ENCODE data around the gene SAP30L. TPM values are rescaled to one million over a fixed set of nuclear protein-coding genes. Genes with fewer than 3 reads are reported as not detected.

Gene SAP30L
- total RNA-seq, 1 experiment from 2014 or later = 54.6 TPM

GRCh38 chr5:154470137-154470536, 24.3 kb downstream of the SAP30L start:
- Histone ChIP-seq H3K27ac (ENCODE audit: low read length) (no peak overlapping the region), H3K4me1 (ENCODE audit: control insufficient read depth, insufficient read depth, low read length) (no peaks in the 10 kb centered on the region; the same call in 1 of the 2 replicates), H3K36me3 (ENCODE audit: control insufficient read depth, insufficient read depth, low read length) (no peaks in the 10 kb centered on the region), H3K4me3 (ENCODE audit: low read depth in 2 of 2, low read length in 2 of 2) (no peak overlapping the region), H3K9me3 (ENCODE audit: control insufficient read depth, insufficient read depth, low read depth, low read length) (no peaks in the 10 kb centered on the region), H3K27me3 (ENCODE audit: control insufficient read depth, insufficient read depth, low read length) (peaks cover 6% of the 10 kb centered on the region)
- ChIA-PET POLR2A (interaction anchor here (0.7 kb wide), 1 partner anchor 82 kb away, joined by 3 read pairs; no protein-coding TSS in a partner anchor), CTCF (no interaction called here)
- DNase-seq (ENCODE audit: low read depth, low spot score) (no peak), ATAC-seq (no peak)
- BruUV-seq (replicated peaks) = no TSS peak
- in situ Hi-C loops (cut with HindIII; ENCODE audit: low pct_unique_long_range_greater_than_20kb, low sequenced_read_pairs) (no loop called here), intact Hi-C loops (cut with micrococcal nuclease; ENCODE audit: unreplicated experiment) (no loop called here)
- TF ChIP-seq TCF7L2 (IDR thresholded peaks at IDR 0.05; ENCODE audit: low read depth, low read length) (no peak), REST (IDR thresholded peaks at IDR 0.05; ENCODE audit: insufficient read depth in 1 of 2, low read depth in 2 of 2, low read length in 1 of 2) (no peak), POLR2AphosphoS5 (IDR thresholded peaks at IDR 0.05; ENCODE audit: low read depth, low read length) (no peak), CTCF (IDR thresholded peaks at IDR 0.05) (no peak), SIN3A (IDR thresholded peaks at IDR 0.05; ENCODE audit: borderline replicate concordance, insufficient read depth, low read depth, low read length) (no peak)

GRCh38 chr5:154470947-154471870, 25.4 kb downstream of the SAP30L start:
- ChIA-PET POLR2A (interaction anchor here (0.7 kb wide), 1 partner anchor 81 kb away, joined by 3 read pairs; no protein-coding TSS in a partner anchor), CTCF (no interaction called here)
- ATAC-seq (no peak), DNase-seq (ENCODE audit: low read depth, low spot score) (no peak)
- intact Hi-C loops (cut with micrococcal nuclease; ENCODE audit: unreplicated experiment) (no loop called here), in situ Hi-C loops (cut with HindIII; ENCODE audit: low pct_unique_long_range_greater_than_20kb, low sequenced_read_pairs) (no loop called here)
- Histone ChIP-seq H3K9me3 (ENCODE audit: control insufficient read depth, insufficient read depth, low read depth, low read length) (no peaks in the 10 kb centered on the region), H3K4me1 (ENCODE audit: control insufficient read depth, insufficient read depth, low read length) (no peaks in the 10 kb centered on the region; the same call in 1 of the 2 replicates), H3K27ac (ENCODE audit: low read length) (no peak overlapping the region), H3K4me3 (ENCODE audit: low read depth in 2 of 2, low read length in 2 of 2) (no peak overlapping the region), H3K27me3 (ENCODE audit: control insufficient read depth, insufficient read depth, low read length) (peaks cover 8% of the 10 kb centered on the region), H3K36me3 (ENCODE audit: control insufficient read depth, insufficient read depth, low read length) (no peaks in the 10 kb centered on the region)
- TF ChIP-seq POLR2AphosphoS5 (IDR thresholded peaks at IDR 0.05; ENCODE audit: low read depth, low read length) (no peak), REST (IDR thresholded peaks at IDR 0.05; ENCODE audit: insufficient read depth in 1 of 2, low read depth in 2 of 2, low read length in 1 of 2) (no peak), TCF7L2 (IDR thresholded peaks at IDR 0.05; ENCODE audit: low read depth, low read length) (no peak), SIN3A (IDR thresholded peaks at IDR 0.05; ENCODE audit: borderline replicate concordance, insufficient read depth, low read depth, low read length) (no peak), CTCF (IDR thresholded peaks at IDR 0.05) (no peak)
- BruUV-seq (replicated peaks) = no TSS peak
